ENCODE data around the gene STPG4.
"Not testable (repeated sequence)": the region's sequence is repeated elsewhere in the genome, so short reads cannot be mapped to it uniquely, and the experiment has no call there.

Gene STPG4

GRCh38 chr2:47172922-47173695 is 18.0 kb upstream of the STPG4 start:
- no peak for DNase-seq

- DNase-seq: no peak
Measured at GRCh38 chr2:47172156-47172921, 17.2 kb upstream of the STPG4 start.

DNA sequence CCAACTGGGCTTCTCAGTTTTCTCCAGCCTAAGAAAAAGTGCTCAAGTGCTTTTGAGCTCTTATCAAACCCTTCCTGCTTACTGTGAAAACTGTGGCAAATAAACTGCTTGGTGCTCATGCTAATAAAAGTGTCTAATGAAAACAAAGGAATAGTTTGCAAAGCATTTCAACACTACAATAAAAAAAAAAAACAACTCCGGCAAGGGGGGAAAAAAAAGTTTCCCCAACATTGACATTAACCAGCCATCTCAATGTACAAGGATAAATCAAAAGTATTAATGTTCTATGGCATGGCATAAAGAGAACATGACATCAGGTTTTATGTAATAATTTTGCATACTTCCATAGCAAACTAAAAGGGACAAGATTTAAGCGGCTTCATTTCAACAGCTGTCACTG is 14.7 kb upstream of the STPG4 start:
- no peak for DNase-seq

GRCh38 chr2:47168895-47169294 is 13.8 kb upstream of the STPG4 start:
- DNase-seq: not testable (repeated sequence)

GRCh38 chr2:47167149-47167548 is 12.0 kb upstream of the STPG4 start:
- no peak for DNase-seq

- DNase-seq: no peak
Measured at GRCh38 chr2:47165001-47165555, 10.0 kb upstream of the STPG4 start.

DNA sequence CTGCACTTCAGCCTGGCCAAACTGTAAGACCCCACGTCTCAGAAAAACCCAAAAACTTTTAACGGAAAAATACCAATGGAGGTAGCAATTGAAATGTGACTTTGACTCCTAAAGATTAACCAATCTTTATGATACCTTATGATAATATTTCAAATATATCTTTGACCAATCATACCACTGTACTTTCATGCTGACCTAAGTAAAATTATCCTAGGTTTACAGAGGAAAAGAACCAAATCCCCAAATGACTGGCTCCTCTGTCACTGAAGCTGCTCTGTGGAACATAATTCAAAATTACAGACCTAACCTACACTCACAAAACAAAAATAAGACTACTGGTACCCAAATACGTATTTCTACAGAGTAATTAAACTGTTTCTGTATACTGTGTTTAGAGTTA is 7.7 kb upstream of the STPG4 start:
- no peak for DNase-seq

GRCh38 chr2:47161475-47161874 is 6.4 kb upstream of the STPG4 start:
- no peak for DNase-seq

GRCh38 chr2:47160660-47161059 is 5.6 kb upstream of the STPG4 start:
- DNase-seq: no peak

DNA sequence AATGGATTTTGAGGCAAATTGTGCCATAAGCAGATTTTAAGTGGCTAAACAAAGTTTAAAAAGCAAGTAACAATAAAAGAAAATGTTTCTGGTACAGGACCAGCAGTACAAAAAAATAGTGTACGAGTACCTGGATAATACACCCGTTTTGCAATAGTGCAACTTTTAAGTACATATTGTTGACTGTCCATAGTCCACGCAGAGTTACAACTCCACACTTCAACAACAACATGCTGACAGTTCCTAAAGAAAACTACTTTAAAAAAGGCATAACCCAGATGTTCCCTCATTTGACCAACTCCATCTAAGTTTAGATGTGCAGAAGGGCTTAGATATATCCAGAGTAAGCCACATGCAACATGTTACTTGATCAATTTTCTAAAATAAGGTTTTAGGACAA is 5.1 kb upstream of the STPG4 start:
- DNase-seq: no peak

GRCh38 chr2:47159627-47160026 is 4.5 kb upstream of the STPG4 start:
- no peak for DNase-seq

DNA sequence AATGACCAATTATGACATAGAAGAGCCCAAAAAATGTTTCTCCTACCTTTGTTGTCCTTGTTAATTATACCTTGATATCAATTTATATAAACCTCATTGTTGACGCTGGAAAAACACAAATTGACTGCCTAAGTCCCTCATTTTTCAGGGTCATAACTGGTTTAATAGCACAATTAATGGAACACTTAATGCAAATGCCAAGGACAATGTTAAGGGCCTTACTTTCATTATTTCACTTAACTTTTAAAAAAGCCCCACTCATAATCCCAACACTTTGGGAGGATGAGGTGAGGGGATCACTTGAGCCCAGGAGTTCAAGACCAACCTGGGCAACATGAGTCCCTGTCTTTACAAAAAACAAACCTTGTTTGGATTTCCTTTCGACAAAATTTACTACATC is 3.5 kb upstream of the STPG4 start:
- no peak for DNase-seq

- DNase-seq: no peak
Measured at GRCh38 chr2:47152803-47153202, 2.3 kb downstream of the STPG4 start.

DNA sequence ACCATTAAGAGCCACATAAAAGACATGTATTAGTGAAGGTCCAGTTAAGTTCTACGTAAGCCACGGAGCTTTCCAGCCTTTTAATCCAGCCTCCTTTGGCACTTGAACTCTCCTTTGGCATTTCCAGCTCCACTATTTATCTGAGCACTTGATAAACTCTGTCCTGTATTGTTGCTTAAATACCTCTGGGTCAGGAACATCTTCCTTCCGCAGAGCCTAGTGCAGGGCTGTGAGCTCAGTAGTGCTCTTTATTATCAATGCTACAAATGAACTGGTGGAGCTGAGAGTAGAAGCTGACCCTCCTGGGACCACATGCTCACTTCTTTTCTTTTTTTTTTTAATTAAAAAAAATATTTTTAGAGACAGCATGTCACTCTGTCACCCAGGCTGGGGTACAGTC is 4.9 kb downstream of the STPG4 start:
- DNase-seq: no peak

- DNase-seq: no peak
Measured at GRCh38 chr2:47147021-47147420, 8.1 kb downstream of the STPG4 start.

GRCh38 chr2:47145466-47145865 is 9.6 kb downstream of the STPG4 start:
- DNase-seq: no peak

DNA sequence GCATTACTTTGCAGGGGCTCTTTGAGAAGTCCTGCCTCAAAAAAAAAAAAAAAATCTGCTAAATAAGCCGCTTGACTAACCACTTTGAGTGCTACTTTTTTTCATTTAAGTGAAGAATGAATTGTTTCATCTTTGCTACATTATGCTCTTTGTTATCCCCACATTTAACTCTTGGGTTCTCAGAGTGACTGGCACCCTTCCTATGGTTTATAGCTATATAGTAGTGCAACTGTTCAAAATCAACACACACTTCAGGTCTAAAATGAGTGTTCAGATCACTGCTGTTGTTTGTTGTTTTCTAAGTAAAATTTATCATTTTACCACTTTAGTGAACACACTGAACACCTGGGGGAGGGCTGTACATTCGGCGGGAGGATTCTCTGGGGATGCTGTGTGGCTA is 13.6 kb downstream of the STPG4 start:
- DNase-seq: no peak

GRCh38 chr2:47134386-47135090 is 20.6 kb downstream of the STPG4 start:
- no peak for DNase-seq

- DNase-seq: no peak
Measured at GRCh38 chr2:47133046-47133445, 22.1 kb downstream of the STPG4 start.

- DNase-seq: no peak
Measured at GRCh38 chr2:47129191-47129706, 25.9 kb downstream of the STPG4 start.

DNA sequence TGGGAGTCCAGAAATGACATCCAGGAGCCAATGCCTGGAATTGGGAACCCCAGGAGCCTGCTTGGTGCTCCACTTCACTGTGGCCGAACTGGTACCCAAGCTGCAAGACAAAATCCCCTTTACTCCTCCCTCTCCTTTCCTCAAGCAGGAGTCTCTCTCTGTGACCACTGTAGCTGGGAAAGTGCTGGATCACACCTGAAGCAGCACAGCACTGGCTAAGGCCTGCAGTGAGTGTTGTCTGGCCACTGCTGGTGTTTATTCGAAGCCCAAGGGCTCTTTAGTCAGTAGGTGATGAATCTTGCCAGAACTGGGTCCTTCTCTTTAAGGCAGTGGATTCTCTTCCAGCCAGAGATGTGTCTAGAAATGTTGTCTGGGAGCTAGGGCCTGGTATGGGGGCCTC is 26.4 kb downstream of the STPG4 start:
- DNase-seq: no peak

DNA sequence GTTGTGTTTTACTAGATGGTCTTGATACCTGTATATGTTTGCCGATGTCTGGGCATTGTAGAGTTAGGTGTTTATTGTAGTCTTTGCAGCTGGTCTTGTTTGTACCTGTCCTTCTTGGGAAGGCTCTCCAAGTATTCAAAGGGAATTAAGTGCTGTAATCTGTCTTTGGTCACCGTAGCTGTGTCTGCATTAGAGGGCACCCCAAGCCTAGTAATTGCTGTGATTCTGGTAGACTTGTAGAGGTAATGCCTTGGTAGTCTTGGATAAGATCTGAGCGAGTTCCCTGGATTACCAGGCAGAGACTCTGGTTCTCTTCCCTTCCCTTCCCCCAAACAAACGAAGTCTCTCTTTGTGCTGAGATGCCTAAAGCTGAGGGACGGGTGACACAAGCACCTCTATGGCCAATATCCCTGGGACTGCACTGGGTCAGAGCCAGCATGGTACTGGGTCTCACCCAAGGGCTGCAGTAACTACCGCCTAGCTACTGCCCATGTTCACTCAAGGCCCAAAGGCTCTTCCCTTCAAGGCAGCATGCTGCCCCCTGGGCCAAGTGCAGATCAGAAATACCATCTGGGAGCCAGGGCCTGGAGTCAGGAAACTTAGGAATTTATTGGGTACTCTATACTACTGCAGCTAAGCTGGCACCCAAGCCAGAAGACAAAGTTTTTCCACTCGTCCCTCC is 27.1 kb downstream of the STPG4 start:
- DNase-seq: no peak

DNA sequence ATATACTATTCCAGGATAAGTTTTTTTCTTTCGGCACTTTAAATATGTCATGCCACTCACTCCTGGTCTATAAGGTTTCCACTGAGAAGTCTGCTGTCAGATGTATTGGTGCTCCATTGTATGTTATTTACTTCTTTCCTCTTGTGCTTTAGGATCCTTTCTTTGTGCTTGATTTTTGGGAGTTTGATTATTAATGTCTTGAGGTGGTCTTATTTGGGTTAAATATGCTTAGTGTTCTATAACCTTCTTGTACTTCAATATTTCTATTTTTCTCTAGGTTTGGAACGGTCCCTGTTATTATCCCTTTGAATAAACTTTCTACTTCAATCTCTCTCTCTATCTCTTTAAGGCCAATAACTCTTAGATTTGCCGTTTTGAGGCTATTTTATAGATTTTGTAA is 28.3 kb downstream of the STPG4 start:
- no peak for DNase-seq
